ENCODE data around the gene PURA. TPM values are rescaled to one million over a fixed set of nuclear protein-coding genes. Genes with fewer than 3 reads are reported as not detected.

Gene PURA
- total RNA-seq, 1 experiment from 2014 or later = 3.6 TPM

DNA sequence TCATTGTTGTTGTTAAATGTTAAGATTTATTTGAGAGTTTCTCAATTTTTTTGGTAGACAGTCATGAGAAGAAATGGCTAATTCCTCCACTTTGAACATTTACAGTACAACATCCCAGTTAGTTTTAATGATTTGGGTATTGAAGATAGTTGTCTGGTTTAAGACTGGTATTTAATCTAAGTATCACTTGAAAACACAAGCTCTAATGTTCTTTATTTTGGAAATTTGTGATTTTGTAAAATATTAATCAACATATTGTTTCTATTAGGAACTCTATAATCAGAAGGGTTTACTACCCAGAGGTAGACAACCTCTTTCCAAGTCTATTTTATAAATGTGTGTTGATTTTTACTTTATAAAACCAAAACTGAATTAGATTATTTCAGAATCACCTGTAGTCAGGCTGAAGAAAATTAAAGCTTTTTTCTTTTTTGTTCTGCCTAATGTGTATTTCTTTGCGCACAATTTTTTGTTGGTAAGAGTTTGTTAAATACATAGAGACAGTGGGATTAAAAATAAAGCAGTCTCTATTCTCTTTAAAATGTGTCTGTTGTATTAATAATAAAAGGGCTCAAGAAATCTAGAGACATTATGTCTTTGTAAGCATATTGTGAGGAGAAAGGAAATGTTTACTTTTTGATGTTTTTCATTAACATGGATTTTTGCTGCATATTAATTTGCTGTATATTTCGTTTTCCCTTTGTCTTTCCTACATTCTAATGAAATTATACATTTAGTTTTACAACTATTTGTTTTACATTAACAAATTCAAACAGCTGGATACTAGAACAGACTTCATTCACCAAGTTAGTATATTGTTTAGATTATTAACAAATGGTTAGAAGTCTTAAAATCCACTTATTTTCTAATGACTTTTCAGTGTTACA, 3.9 kb upstream of the PURA start:
- no peak overlapping the region for H3K56ac ChIP-seq (ENCODE audit: insufficient read length, low read depth, low read length)
- Mint-ChIP-seq H3K36me3 (ENCODE audit: insufficient read depth in 1 of 3, low read depth in 3 of 3) (no peaks in the 10 kb centered on the region), H3K9me3 (no peaks in the 10 kb centered on the region; a peak in 1 of 5 replicates), H3K4me1 (peaks cover 44 to 45% of the 10 kb centered on the region in 2 experiments), H3K27ac (no peak overlapping the region), H3K4me3 (no peak overlapping the region), H3K27me3 (ENCODE audit: low read depth) (peaks cover 88% of the 10 kb centered on the region)
- no peak overlapping the region for H3K4ac ChIP-seq (ENCODE audit: low read depth, low read length)
- no peaks in the 10 kb centered on the region for H3K9me3 ChIP-seq (ENCODE audit: control insufficient read depth, low read depth, low read length)
- no peak overlapping the region for H3K27ac ChIP-seq (ENCODE audit: insufficient read length, low read depth, low read length)
- no peak overlapping the region for H3K23ac ChIP-seq (ENCODE audit: insufficient read length, low read depth, low read length)
- WGBS (ENCODE audit: extremely low coverage, insufficient read length, low lambda C conversion rate) = no CpG with 5 or more reads among the region's 2 CpGs
- H3K14ac ChIP-seq (ENCODE audit: insufficient read depth, low read length) = no peak overlapping the region
- H3K79me2 ChIP-seq (ENCODE audit: insufficient read depth, low read length) = no peaks in the 10 kb centered on the region
- H3K23me2 ChIP-seq (ENCODE audit: insufficient read length, low read depth, low read length, poor library complexity, severe bottlenecking) = peaks cover 38% of the 10 kb centered on the region
- H3K9ac ChIP-seq (ENCODE audit: extremely low read depth, insufficient read length, low read length) = no peak overlapping the region
- H2BK5ac ChIP-seq (ENCODE audit: insufficient read length, low read length) = no peak overlapping the region
- no peak overlapping the region for H2AFZ ChIP-seq (ENCODE audit: low read length)
- DNase-seq = no peak
- no peak overlapping the region for H3K18ac ChIP-seq (ENCODE audit: insufficient read length, low read depth, low read length)
- H4K20me1 ChIP-seq (ENCODE audit: control insufficient read depth, insufficient read depth, insufficient read length) = no peaks in the 10 kb centered on the region
- peaks cover 5% of the 10 kb centered on the region; the same call in 1 of the 2 replicates for H3K4me1 ChIP-seq (ENCODE audit: insufficient read depth, low read length)
- H4K8ac ChIP-seq (replicated peaks; ENCODE audit: insufficient read length, low read depth, low read length) = no peak overlapping the region
- no peak overlapping the region for H3K4me2 ChIP-seq (ENCODE audit: insufficient read depth, insufficient read length, low read length)
- H3K27me3 ChIP-seq (ENCODE audit: insufficient read depth, low read length) = peaks cover 40% of the 10 kb centered on the region
- H3K79me1 ChIP-seq (ENCODE audit: insufficient read depth, low read depth, low read length, poor library complexity, severe bottlenecking) = no peaks in the 10 kb centered on the region
- H2BK120ac ChIP-seq (ENCODE audit: low read depth, low read length, poor library complexity, severe bottlenecking) = no peak overlapping the region
- no peak overlapping the region for H2BK12ac ChIP-seq (ENCODE audit: insufficient read length, low read depth, low read length)
- H3T11ph ChIP-seq (ENCODE audit: low read length) = no peak overlapping the region
- no peak overlapping the region for H2AK5ac ChIP-seq (ENCODE audit: insufficient read length, low read length)
- no peak overlapping the region for H2BK20ac ChIP-seq (ENCODE audit: low read depth, low read length, poor library complexity, severe bottlenecking)
- TF ChIP-seq, protein P1, sequence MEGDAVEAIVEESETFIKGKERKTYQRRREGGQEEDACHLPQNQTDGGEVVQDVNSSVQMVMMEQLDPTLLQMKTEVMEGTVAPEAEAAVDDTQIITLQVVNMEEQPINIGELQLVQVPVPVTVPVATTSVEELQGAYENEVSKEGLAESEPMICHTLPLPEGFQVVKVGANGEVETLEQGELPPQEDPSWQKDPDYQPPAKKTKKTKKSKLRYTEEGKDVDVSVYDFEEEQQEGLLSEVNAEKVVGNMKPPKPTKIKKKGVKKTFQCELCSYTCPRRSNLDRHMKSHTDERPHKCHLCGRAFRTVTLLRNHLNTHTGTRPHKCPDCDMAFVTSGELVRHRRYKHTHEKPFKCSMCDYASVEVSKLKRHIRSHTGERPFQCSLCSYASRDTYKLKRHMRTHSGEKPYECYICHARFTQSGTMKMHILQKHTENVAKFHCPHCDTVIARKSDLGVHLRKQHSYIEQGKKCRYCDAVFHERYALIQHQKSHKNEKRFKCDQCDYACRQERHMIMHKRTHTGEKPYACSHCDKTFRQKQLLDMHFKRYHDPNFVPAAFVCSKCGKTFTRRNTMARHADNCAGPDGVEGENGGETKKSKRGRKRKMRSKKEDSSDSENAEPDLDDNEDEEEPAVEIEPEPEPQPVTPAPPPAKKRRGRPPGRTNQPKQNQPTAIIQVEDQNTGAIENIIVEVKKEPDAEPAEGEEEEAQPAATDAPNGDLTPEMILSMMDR (conservative IDR thresholded peaks at IDR 0.05) = no peak
- no peak overlapping the region for H2BK15ac ChIP-seq (ENCODE audit: low read depth, low read length)
- H4K91ac ChIP-seq (ENCODE audit: insufficient read length, low read depth, low read length) = no peak overlapping the region
- H4K5ac ChIP-seq (ENCODE audit: insufficient read length, low read depth, low read length) = no peak overlapping the region
